HuH-7.5 (cell line): ENCODE results near the gene MBNL2.

Source experiments
- DNase-seq: peaks from one replicate; pipeline ENCODE4 v3.0.0; 2011; ENCODE audit warnings: low spot score

Gene MBNL2

DNA sequence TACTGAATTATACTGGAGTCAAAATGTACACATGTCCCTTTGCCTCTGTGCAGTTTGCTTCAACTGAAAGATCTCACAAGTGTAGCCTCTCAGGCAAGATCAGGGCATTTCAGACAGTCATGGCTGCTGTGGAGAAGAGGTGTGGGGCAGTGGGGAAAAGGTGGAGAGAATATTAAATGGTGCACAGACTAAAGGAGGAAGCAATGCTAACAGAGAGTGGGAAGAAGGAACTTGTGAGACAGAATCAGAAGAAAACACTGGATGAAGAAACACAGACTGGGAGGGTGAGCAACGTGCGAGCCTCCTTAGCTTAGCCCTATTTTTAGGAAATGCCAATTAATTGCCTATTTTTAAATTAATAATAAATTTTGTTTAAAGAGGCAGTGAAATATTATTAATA lies 162.2 kb downstream of the MBNL2 start:
- DNase-seq: no peak

- no peak for DNase-seq
Measured at GRCh38 chr13:97385146-97385545, 163.0 kb downstream of the MBNL2 start.

DNA sequence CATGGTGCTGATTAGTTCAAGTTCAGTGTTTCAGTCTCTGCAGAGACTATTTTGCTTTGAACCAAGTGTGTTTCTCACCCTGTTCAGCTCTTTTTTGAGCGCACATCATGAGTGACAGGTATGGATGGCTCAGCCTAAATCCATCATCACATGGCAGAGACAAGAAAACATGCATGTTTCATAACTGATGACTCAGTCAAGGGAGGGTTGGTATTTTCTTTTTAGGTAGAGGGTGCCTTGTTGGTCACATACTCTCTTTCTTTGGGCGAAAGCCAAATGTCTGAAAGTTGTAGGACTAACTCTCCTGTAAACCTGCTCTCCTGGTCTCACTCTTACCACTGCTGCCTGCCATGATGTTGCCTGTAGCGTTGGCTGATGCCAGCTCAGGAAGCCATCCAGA lies 163.7 kb downstream of the MBNL2 start:
- no peak for DNase-seq

DNA sequence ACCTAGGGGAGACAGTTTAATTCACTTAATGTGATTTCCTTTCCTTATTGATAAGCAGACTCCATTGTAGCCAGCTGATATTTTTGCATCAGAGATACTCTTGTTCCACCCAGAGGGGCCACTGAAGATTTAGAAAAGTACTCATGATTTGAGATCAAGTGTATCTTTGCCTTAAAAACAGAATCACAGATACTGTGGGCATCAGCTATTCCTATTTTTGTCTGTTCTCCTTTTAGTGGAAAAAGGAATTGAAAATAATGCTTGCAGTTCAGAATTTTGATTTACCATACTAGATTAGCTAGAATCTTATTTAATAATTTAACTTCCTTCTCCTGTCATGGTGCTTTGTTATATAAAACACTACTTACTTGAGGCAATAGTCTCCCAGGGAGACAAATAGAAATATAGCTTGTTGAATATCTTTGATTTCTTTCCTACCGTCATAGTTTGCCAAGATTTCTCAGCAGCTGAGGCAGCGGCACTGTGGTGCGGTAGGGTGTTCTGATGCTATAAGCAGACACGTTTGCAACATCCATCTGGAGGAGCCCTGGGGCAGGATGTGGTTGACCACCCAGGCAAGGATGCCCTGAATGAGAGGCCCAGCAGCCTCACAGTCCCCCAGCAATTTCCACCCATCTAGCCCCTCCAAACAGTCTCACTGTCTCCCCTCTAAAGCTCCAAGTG lies 164.8 kb downstream of the MBNL2 start:
- DNase-seq: no peak

DNA sequence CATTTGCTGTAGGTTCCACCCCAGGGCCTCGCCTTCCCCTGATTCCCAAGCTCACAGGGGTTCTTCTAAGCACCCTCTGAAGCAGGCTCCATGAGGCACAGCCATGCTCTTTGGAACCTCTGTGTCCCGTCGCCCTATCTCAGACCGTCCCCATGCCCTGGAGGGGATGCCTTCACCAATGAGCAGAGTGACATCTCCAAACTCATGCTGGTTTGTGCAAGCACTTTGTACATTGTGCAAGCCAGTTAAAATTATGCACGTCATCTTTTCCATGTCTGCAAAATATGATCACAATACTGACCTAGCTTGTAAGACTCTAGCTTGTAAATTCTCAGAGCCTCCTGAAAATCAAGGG lies 165.3 kb downstream of the MBNL2 start:
- no peak for DNase-seq

- no peak for DNase-seq
Measured at GRCh38 chr13:97387890-97388289, 165.8 kb downstream of the MBNL2 start.

DNA sequence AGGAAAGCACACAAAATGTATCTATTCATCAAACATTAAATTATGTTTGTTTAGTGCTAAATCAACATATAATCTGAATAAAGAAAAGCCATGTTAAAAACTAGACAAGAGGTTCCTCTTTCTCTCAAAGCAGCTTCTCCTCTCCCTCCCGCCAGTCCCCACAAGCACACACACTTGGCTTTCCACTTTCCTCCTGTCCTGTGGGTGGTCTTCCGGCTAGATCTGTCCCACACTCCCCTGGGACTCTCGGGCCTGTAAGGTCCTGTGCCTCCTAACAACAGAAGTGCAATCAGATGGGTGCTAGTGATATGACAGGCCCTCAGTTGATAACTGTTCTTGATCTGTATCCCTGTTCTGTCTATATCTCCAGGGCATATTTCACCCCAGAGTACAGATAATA lies 166.2 kb downstream of the MBNL2 start:
- no peak for DNase-seq

DNA sequence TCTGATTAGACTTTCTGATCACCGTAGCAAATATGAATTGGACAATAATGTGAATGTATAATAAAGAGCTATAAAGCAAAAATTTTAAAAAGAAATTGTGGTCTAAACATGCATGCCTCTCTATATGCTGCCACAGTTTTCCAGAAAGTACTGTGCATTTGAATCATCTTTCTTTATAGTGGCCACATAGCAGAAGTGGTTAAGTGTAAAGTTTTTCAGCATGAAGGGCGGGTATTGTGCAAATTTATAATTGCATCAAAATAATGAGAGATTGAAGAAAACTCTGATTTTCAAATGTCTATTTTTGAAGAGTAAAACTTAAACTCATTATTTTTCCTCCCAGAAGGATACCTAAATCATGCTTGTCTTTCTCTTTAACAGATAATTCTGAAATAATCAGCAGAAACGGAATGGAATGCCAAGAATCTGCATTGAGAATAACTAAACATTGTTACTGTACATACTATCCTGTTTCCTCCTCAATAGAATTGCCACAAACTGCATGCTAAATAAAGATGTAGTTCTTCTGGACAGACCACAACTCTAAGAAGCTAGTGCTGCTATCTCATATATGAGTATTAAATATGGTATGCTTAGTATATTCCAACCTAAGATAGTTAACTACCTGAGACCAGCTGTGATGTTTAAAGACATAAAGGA lies 168.9 kb downstream of the MBNL2 start:
- no peak for DNase-seq

GRCh38 chr13:97392020-97392419 lies 169.9 kb downstream of the MBNL2 start:
- no peak for DNase-seq

- DNase-seq: no peak
Measured at GRCh38 chr13:97394542-97394941, 172.4 kb downstream of the MBNL2 start.

GRCh38 chr13:97395447-97396136 lies 173.5 kb downstream of the MBNL2 start:
- DNase-seq: no peak

DNA sequence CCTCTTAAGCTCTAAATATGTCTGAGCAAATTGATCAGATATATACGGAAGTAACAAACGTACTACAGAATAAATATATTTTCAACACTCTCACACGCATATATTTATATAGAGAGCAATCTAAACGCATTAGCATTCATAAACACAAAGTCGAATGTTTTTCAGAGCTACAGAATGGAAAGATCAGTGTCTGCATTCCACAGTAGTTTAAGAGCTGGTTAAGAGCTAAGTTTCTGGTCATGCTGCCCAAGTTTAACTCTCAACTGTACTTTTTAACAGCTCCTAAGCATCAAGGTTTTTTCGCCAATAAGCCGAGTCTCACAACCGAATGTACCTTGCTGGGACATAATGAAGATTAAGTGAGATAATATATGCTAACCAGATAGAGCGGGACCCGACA lies 175.1 kb downstream of the MBNL2 start:
- no peak for DNase-seq

DNA sequence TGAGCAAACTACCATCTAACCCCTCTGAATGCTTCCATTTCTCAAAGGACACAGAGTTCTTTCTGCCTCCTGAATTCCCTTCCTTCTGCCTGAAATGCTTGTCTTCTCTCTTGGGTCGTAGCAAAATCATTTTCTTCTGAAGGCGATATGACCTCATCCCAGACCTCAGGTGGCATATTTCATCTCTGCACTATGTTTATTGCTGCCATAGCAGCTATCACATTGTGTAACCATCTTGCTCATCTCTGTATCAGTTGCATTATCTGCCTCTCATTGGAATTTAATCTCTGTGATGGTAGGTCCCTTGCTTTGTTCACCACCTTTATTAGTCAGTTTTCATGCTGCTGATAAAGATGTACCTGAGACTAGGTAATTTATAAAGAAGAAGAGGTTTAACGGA lies 179.3 kb downstream of the MBNL2 start:
- no peak for DNase-seq

GRCh38 chr13:97403893-97404750 lies 182.0 kb downstream of the MBNL2 start:
- no peak for DNase-seq

DNA sequence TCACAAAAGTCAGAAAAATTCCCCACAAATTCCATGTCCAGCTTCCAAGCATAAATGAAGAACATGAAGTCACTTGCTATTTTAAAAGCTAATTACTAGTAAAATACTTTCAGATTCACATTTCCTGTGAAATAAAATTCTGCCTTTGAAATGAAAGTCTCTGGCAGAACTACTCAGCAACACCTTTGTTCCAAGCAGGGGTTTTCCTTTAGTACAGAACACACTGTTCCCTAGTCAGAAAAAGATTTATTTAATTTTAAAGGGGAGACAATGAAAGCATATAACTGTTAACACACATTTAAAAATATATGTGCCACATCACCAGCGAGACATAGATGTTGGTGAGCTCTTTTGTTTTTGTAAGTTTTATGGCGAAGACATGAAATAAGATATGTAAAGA lies 185.4 kb downstream of the MBNL2 start:
- DNase-seq: no peak

GRCh38 chr13:97408938-97409337 lies 186.8 kb downstream of the MBNL2 start:
- DNase-seq: no peak

- DNase-seq: no peak
Measured at GRCh38 chr13:97411984-97412383, 189.9 kb downstream of the MBNL2 start.

DNA sequence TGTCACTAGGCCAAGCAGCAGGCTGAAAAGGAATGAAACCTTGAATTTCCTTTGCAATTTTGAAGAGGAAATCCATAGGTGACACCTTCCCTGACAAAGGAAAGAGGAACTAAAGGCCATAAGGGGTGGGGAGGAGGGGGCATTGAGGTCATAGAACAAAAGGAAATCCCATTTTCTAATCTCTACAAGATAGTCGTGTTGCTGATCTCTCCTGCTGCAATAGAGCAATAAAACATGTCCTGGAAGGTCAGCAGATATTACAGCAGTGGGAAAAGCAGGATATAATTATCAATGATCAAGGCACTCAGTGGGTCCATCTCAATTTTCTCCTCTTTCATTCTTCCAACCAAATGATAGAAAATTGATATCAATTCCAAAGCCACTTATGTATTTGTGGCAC lies 191.6 kb downstream of the MBNL2 start:
- no peak for DNase-seq

DNA sequence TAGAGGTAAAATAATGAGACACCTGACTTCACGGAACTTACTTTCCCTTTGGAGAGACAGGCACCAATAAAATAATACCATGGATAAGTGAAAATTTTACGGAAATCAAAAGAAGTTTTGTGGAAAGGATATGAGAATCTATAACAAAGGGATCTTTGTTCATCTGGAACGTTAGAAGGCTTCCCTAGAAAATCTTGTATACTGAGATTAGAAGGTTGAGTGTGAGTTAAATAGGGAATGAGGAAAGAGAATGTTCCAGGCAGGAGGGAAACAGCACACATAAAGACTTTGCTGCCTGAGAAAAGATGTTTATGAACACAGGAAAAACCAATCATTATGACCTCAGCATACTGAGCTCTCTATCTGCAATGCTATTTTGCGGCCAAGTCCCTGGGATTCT lies 192.3 kb downstream of the MBNL2 start:
- no peak for DNase-seq

GRCh38 chr13:97417698-97418097 lies 195.6 kb downstream of the MBNL2 start:
- DNase-seq: no peak

GRCh38 chr13:97422118-97423054 lies 200.3 kb downstream of the MBNL2 start:
- DNase-seq: no peak
